NOMO-1 treated with dmso at 0.1 percent for 144 hours (cell line): ENCODE results near the gene PPARG.

Experiments
- DNase-seq: peaks from one replicate; lab custom pipeline; 2025; ENCODE audit not compliant: unreplicated experiment; lab: John Stamatoyannopoulos, UW

PPARG gene

GRCh38 chr3:12308517-12308916 lies 19.6 kb downstream of the PPARG start:
- DNase-seq, result no peak

DNA sequence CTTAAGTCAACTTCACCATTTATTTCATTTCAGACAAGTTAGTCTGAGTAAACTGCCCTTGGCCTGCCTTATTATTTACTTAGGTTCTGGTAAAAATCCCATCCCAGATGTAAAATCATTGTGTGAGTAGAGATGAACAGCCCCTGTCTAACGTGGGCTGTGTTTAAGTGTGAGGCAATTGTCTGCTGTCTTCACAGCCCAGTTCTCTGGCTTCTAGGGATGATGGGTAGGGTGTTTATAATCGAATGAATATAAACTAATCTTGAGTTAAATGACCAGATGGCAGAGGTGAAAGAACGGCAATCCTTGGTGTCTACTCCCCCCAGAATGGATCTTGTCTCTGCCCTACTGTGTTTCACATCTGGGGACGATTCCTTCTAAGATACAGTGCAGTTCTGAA lies 20.8 kb downstream of the PPARG start:
- no peak for DNase-seq

GRCh38 chr3:12312010-12312409 lies 23.1 kb downstream of the PPARG start:
- no peak for DNase-seq

DNA sequence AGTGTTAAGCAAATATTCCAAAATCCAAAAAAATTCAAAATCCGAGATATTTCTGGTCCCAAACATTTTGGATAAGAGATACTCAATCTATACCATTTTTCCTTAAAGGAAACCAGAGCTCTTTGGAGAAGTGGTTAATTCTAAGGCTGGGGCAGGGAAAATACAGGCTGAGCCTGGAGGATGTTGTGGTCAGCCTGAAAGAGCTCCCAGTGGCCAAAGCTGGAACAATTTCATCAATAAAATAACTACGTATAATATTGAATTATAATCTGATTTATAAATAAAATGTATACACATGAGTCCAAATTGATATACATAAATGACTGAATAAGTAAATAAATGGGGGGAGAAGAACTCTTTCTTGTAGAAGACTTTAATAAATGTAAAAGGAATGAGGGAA lies 24.6 kb downstream of the PPARG start:
- DNase-seq, result no peak

GRCh38 chr3:12316253-12316652 lies 27.4 kb downstream of the PPARG start:
- no peak for DNase-seq

- DNase-seq, result no peak
Observed at GRCh38 chr3:12316729-12317351, 28.0 kb downstream of the PPARG start.

DNA sequence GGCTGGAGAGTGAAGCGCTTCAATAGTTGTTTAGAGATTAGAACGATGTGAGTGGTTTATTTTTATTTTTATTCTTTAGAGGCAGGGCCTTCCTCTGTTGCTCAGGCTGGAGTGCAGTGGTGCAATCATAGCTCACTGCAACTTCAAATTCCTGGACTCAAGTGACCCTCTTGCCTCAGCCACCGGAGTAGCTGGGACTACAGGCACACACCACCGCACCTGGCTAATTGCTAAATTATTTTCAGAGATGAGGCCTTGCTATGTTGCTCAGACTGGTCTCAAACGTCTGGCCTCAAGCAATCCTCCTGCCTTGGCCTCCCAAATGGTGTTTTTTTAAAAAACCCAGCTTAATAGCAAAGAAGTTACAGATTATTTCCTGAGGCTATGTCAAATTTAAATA lies 29.0 kb downstream of the PPARG start:
- no peak for DNase-seq

GRCh38 chr3:12318758-12319621 lies 30.1 kb downstream of the PPARG start:
- DNase-seq, result no peak

DNA sequence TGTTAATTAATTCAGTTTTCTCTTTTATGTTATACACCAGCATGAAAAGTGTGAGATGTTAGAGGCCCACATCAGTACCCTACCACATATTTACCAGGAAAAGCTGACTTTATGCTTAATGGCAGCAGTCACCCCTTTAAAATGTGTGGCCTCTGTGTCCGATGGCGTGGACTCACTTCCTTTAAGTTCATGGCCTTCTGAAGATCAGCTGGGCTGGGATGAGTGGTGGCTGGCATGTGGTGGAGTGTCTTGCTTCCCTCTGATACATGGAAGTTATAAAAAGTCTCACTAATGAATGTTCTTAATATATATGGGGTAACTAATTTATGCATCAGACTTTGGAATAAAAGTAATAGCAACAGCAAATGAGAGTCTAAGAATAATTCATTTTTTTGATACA lies 32.1 kb downstream of the PPARG start:
- no peak for DNase-seq

DNA sequence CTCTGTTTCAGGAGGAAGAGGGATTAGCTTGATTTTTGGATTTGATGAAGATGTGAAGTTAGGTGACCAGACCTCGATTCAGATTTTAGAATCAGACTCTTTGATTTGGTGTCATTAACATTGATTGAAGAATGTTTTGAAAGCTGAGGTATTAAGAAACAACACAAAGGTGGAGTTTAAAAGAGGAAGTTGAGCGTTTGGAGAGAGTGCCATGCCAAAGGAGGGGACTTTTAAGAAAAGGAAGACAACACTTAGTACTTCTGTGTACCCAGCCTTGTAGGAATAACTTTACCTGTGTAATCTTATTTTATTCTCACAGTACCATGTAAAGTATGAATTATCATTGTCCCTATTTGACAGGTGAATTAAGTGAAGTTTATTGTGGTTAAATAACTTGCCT lies 34.4 kb downstream of the PPARG start:
- peak; percentile 69 for DNase-seq

GRCh38 chr3:12325586-12326515 lies 37.0 kb downstream of the PPARG start:
- DNase-seq, result peak; percentile 63

DNA sequence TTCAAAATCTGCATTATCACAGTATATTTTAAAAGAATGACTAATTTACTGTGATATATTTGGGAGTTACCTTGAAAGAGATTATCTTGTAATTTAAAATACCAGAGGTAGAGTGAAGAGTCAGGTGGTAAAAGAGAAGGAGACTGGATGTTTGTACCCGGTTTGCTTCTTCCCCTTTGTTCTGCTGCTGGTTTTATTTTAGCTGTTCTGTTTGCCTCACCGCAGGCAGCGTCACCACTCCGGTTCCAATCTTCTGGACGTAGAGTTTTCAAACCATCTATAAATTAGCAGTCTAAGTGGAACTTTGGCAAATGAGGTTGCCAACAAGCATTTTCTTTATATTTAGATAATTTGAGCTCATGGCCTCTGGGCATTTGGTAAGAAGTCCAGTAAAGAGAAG lies 38.2 kb downstream of the PPARG start:
- peak; percentile 23 for DNase-seq

- no peak for DNase-seq
Observed at GRCh38 chr3:12328132-12328836, 39.4 kb downstream of the PPARG start.

DNA sequence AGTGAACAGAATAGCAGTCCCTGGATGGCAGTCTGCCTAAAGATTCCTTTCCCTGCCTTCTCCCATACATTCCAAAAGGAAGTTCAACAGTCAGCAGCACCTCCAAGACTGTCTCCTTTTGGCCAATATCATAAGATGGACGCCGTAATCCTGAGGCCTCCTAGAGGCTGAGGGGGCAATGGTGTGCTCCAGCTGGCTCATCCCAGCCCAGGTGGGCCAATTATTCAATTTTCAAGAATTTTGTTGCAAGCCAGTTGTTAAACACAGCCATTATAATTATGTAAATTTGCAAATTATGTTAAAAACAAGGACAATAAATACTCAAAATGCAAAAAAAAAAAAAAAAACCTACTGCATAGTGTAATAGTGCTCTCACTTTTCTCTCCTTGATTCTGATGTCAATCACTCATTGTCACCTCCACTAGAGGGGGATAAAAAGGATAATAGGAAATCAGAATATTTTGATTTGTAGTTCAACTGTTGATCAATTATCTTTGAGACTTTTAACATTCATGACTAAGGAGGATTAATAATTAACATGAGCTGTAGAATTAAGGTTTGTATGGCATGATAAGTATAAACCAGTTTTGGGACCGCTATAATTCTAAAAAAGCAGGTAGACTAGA lies 40.1 kb downstream of the PPARG start:
- DNase-seq, result no peak

DNA sequence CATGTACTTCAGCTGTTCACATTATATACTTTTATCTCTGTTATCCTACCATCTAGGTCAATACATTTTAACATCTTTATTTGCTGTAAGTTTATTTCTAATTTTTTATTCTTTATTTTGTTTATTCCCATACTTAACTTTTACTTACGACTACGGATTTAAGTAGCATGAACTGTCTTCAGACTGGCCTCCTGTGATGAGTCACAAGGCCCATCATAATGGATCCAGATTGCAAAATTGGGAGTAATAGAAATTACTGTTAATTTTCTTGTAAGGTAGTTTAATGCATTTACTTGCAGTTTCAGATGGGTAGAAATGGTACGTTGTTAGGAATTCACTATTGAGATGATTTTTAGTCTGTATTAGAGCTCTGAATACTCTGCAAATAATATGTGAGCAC lies 45.9 kb downstream of the PPARG start:
- DNase-seq, result no peak

- no peak for DNase-seq
Observed at GRCh38 chr3:12335421-12335820, 46.6 kb downstream of the PPARG start.

- DNase-seq, result no peak
Observed at GRCh38 chr3:12336099-12336498, 47.2 kb downstream of the PPARG start.

- DNase-seq, result no peak
Observed at GRCh38 chr3:12338595-12339546, 50.0 kb downstream of the PPARG start.

DNA sequence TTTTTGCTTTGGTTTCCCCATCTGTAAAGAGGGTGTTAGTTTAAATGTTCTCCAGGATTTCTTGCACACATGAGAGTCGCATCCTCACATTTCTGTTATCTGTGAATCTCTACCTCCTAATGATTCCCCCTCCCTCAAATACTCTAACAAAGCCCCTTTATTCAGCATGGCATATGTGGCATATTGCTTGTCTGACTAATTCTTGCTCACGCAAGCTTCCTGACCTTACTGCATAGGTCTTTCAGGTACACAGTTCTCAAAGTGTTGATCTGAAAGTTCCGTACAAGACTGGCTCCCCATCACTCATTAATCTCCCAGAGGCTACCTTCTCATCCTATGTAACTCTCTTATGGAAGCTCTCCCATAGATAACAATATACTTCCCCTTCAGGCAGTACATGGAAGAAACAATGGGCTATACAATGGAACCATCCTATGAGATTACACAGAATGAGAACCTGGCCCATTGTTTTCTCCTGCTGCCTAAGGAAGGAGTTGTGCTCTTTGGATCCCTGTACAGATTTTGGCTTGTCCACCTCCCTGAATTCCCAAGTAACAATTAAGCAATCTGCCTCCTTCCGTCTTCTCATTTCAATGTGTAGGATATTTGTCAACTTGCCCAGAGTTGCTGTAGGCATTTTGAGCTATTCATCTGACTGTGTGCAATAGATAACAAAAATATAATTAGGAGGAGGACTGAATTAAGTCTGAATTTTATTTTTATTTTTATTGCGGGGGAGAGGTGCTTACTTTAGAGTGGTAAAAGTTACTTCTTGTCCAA lies 51.0 kb downstream of the PPARG start:
- DNase-seq, result no peak
